ENCODE results near the gene KPNA2.

GRCh38 chr17:68087851-68088250, 52.3 kb downstream of the KPNA2 start:
- TF ChIP-seq MXI1 (conservative IDR thresholded peaks at IDR 0.05; ENCODE audit: poor library complexity, severe bottlenecking) (no peak), TAF1 (IDR thresholded peaks at IDR 0.05; ENCODE audit: low read depth) (no peak), EZH2 (IDR thresholded peaks at IDR 0.05; ENCODE audit: borderline replicate concordance, insufficient read depth, low read length, poor library complexity, severe bottlenecking) (no peak), EP300 (conservative IDR thresholded peaks at IDR 0.05; ENCODE audit: poor library complexity, severe bottlenecking) (no peak)
- TF ChIP-seq, protein P1, sequence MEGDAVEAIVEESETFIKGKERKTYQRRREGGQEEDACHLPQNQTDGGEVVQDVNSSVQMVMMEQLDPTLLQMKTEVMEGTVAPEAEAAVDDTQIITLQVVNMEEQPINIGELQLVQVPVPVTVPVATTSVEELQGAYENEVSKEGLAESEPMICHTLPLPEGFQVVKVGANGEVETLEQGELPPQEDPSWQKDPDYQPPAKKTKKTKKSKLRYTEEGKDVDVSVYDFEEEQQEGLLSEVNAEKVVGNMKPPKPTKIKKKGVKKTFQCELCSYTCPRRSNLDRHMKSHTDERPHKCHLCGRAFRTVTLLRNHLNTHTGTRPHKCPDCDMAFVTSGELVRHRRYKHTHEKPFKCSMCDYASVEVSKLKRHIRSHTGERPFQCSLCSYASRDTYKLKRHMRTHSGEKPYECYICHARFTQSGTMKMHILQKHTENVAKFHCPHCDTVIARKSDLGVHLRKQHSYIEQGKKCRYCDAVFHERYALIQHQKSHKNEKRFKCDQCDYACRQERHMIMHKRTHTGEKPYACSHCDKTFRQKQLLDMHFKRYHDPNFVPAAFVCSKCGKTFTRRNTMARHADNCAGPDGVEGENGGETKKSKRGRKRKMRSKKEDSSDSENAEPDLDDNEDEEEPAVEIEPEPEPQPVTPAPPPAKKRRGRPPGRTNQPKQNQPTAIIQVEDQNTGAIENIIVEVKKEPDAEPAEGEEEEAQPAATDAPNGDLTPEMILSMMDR (IDR thresholded peaks at IDR 0.05; ENCODE audit: poor library complexity, severe bottlenecking): no peak
